ENCODE measurements around the gene P4HTM. TPM values are rescaled to one million over a fixed set of nuclear protein-coding genes. Genes with fewer than 3 reads are reported as not detected.
A peak's percentile ranks its signal among the peaks of the same experiment; 100 is the strongest.

The P4HTM gene, protein sequence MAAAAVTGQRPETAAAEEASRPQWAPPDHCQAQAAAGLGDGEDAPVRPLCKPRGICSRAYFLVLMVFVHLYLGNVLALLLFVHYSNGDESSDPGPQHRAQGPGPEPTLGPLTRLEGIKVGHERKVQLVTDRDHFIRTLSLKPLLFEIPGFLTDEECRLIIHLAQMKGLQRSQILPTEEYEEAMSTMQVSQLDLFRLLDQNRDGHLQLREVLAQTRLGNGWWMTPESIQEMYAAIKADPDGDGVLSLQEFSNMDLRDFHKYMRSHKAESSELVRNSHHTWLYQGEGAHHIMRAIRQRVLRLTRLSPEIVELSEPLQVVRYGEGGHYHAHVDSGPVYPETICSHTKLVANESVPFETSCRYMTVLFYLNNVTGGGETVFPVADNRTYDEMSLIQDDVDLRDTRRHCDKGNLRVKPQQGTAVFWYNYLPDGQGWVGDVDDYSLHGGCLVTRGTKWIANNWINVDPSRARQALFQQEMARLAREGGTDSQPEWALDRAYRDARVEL
- total RNA-seq, result 26.0 and 34.4 TPM in 2 replicates

- H3K9me3 Mint-ChIP-seq, result no peaks in the 10 kb centered on the region
- ChIA-PET CTCF (interaction anchor here (1.5 to 5.0 kb wide), 8 partner anchors 15 to 459 kb away, joined by 5 to 57 read pairs (median 14); partner anchors contain the start of genes DALRD3, IMPDH2, NDUFAF3 and QRICH1), POLR2A (interaction anchor here (0.6 to 5.1 kb wide), 12 partner anchors 9 to 716 kb away, joined by 3 to 58 read pairs (median 6); partner anchors contain the start of genes ARIH2, DALRD3, IMPDH2 and NDUFAF3)
- intact Hi-C loops (cut with micrococcal nuclease), result loop anchor here (1.0 kb wide), 3 partner anchors 17 to 31 kb away; partner anchors contain the start of gene WDR6
- H3K27me3 Mint-ChIP-seq, result no peaks in the 10 kb centered on the region
- H3K4me3 Mint-ChIP-seq, result peak within 1 kb of the TSS; percentile 92
- ATAC-seq (ENCODE audit: low read depth) (peak; percentile 64), DNase-seq (peak; percentile 58)
- H3K27ac Mint-ChIP-seq, result peak within 1 kb of the TSS; percentile 83
- H3K4me1 Mint-ChIP-seq, result peaks cover 28% of the 10 kb centered on the region
- H3K36me3 Mint-ChIP-seq (ENCODE audit: low read depth), result peaks cover 18% of the 10 kb centered on the region
- no peak for TF ChIP-seq CTCF (IDR thresholded peaks at IDR 0.05)
Measured at GRCh38 chr3:48989796-48990635, at the start of gene P4HTM. P4HTM (plus strand) TSS chr3:48990241; CDS start chr3:48990257, 16 bp downstream.

DNA sequence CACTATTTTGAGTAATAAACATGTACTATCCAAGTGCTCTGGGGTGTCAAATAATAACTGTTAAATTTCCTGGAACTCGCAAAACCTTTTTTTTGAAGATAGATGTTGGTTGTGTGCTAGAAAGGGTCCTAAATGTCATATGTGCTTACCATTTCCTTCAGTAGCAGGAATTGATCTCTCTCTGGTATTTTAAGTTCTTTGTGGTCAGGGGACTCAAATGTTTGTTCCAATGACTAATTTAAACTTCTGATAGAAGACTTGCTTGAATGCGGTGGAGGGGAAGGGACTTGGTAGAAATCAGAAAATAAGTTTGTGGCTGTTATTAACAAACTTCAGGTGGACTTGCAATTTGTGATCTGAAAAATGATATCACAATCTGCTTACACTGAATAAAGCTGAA, 44.6 kb upstream of the P4HTM start:
- H3K4me3 Mint-ChIP-seq, result no peak overlapping the region
- H3K9me3 Mint-ChIP-seq, result no peaks in the 10 kb centered on the region
- ChIA-PET CTCF (no interaction called here), POLR2A (no interaction called here)
- intact Hi-C loops (cut with micrococcal nuclease), result no loop called here
- DNase-seq, result no peak
- peaks cover 22% of the 10 kb centered on the region for H3K36me3 Mint-ChIP-seq (ENCODE audit: low read depth)
- ATAC-seq (ENCODE audit: low read depth), result no peak
- H3K27ac Mint-ChIP-seq, result peak overlapping the region; percentile 32
- H3K4me1 Mint-ChIP-seq, result peaks cover 16% of the 10 kb centered on the region
- TF ChIP-seq CTCF (IDR thresholded peaks at IDR 0.05), result no peak
- no peaks in the 10 kb centered on the region for H3K27me3 Mint-ChIP-seq

DNA sequence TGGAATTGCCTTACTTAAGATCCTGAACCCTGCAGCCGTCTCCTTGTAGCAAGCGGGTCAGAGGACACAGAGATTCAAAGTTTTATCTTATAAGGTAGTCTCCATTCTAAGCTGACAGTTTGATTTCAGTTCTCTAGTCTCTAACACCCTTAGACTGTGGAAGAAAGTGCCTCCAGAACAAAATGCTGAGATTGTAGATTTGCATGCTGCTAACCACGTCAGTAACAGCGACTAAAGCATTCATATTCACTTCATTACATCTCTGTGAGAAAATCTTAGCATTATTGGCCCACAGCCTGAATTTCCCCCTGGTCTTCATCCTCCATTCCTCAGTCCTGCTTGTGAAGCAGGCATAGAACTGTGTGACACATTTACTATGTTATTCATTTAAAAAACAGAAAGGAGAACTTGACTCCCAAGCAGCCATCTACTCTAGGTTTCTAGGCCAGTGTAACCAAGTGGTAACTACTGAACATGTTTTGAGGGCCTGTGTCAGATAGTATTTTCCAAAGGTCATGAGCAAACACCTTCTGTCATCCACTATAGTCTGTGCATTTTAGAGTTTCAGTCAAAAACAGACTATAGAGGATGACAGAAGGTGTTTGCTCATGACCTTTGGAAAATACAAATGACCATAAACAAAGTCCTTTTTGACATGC, 44.0 kb upstream of the P4HTM start:
- no peak for DNase-seq
- Mint-ChIP-seq H3K27me3 (no peaks in the 10 kb centered on the region), H3K36me3 (ENCODE audit: low read depth) (peaks cover 22% of the 10 kb centered on the region), H3K9me3 (no peaks in the 10 kb centered on the region), H3K27ac (peak overlapping the region; percentile 59), H3K4me1 (peaks cover 16% of the 10 kb centered on the region), H3K4me3 (no peak overlapping the region)
- no peak for TF ChIP-seq CTCF (IDR thresholded peaks at IDR 0.05)
- POLR2A ChIA-PET, result no interaction called here
- CTCF ChIA-PET, result interaction anchor here (1.1 kb wide), 1 partner anchor 206 kb away, joined by 3 read pairs; no protein-coding TSS in a partner anchor
- intact Hi-C loops (cut with micrococcal nuclease), result no loop called here
- ATAC-seq (ENCODE audit: low read depth), result no peak

DNA sequence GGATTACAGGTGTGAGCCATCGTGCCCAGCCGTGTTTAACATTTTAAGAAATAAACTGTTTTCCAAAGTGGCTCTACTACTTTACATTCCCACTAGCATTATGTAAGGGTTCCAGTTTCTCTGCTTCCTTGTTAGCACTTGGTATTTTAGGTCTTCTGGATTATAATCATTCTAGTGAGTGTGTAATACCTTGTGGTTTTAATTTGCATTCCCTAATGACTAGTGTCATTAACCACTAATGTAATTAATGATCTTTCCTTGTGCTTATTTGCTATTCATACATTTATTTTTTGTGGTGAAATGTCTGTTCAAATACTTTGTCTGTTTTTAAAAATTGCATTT, 40.7 kb upstream of the P4HTM start:
- TF ChIP-seq CTCF (IDR thresholded peaks at IDR 0.05), result no peak
- CTCF ChIA-PET, result no interaction called here
- Mint-ChIP-seq H3K4me3 (no peak overlapping the region), H3K9me3 (no peaks in the 10 kb centered on the region), H3K27ac (no peak overlapping the region), H3K36me3 (ENCODE audit: low read depth) (peaks cover 26% of the 10 kb centered on the region), H3K4me1 (peaks cover 16% of the 10 kb centered on the region), H3K27me3 (no peaks in the 10 kb centered on the region)
- DNase-seq (no peak), ATAC-seq (ENCODE audit: low read depth) (no peak)
- intact Hi-C loops (cut with micrococcal nuclease), result no loop called here
- POLR2A ChIA-PET, result no interaction called here

Measured in activated B cell treated with CpG ODN at 0.5 μM for 24 hours (primary cell).